Prostate gland (tissue), 2 donors: ENCODE results near the gene OR4D2.

ENCODE experiments used
- POLR2A ChIP-seq: fragments of 450-650 bp; IDR thresholded peaks from one replicate; pipeline ENCODE4 v1.6.1; 2016; ENCODE audit warnings: antibody characterized with exemption, mild to moderate bottlenecking
- TF ChIP-seq, protein P1 (sequence below), 4 experiments: fragments of 200-600 bp in 2 of 4; fragments of 450-650 bp in 2 of 4; sonication (generic) in 2 of 4; IDR thresholded peaks; 1 replicate in 3 of 4; 2 replicates in 1 of 4; pipeline ENCODE4 v1.5.1; 2016 to 2019; ENCODE audit warnings: antibody characterized with exemption in 4 of 4, mild to moderate bottlenecking in 2 of 4, moderate library complexity in 2 of 4

DNA sequence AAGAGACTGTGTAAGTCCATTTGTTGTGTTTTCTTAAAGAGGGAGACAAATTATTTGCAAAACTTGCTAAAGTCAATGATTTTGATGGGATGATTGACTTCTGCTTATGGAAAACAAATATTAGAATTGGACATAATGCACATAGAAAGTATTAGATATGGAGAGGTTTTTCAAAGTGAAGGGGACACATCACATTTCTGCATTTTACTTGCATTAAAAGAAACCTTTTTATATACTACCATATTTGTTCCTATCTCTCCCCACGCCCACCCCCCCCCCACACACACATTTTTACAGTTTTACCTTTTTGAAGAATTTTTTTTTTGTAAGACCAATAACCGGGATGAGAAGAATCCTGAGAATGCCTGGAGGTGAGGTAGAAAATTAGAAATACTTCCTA is 8.6 kb upstream of the OR4D2 start:
- TF ChIP-seq, protein P1, sequence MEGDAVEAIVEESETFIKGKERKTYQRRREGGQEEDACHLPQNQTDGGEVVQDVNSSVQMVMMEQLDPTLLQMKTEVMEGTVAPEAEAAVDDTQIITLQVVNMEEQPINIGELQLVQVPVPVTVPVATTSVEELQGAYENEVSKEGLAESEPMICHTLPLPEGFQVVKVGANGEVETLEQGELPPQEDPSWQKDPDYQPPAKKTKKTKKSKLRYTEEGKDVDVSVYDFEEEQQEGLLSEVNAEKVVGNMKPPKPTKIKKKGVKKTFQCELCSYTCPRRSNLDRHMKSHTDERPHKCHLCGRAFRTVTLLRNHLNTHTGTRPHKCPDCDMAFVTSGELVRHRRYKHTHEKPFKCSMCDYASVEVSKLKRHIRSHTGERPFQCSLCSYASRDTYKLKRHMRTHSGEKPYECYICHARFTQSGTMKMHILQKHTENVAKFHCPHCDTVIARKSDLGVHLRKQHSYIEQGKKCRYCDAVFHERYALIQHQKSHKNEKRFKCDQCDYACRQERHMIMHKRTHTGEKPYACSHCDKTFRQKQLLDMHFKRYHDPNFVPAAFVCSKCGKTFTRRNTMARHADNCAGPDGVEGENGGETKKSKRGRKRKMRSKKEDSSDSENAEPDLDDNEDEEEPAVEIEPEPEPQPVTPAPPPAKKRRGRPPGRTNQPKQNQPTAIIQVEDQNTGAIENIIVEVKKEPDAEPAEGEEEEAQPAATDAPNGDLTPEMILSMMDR (IDR thresholded peaks at IDR 0.05) = no peak
- TF ChIP-seq POLR2A = no peak
